Measurements from ENCODE around the gene RIN3. TPM values are rescaled to one million over a fixed set of nuclear protein-coding genes. Genes with fewer than 3 reads are reported as not detected.

Gene RIN3
- total and polyA plus RNA-seq, 2 of the 4 experiments (the other 2 are of a cell fraction), result 2.5 to 11.1 TPM

DNA sequence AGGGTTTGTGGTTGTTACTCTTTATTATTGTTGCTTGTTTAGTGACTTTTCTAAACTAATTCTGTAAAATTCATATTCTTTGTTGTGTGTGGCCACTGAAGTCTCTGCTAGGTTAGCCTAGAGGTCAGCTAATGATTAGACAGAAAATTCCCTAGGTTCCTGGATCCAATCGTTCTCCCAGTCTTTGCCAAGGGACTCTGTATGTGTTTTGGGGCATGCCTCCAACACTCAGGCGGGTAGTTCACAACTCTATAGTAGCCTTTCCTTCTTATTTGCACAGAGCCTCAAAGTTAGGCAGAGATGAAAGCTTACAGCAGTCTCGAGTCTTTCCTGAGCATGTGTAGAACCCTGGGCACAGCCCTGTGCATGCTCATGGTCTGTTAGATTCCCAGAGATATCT is 32.7 kb upstream of the RIN3 start:
- H4K91ac ChIP-seq (ENCODE audit: insufficient read depth, low read depth, low read length), result no peak overlapping the region
- H3K36me3 ChIP-seq (ENCODE audit: control insufficient read depth, insufficient read depth, low read length), result no peaks in the 10 kb centered on the region
- no peak overlapping the region for H3K9ac ChIP-seq (ENCODE audit: low read depth, low read length)
- H4K20me1 ChIP-seq (ENCODE audit: insufficient read depth, low read length), result no peaks in the 10 kb centered on the region
- POLR2A ChIA-PET (ENCODE audit: unreplicated experiment), result no interaction called here
- peaks cover 2% of the 10 kb centered on the region; the same call in 1 of the 2 replicates for H3K4me1 ChIP-seq (ENCODE audit: control insufficient read depth, insufficient read depth, low read length)
- H3K27ac ChIP-seq (ENCODE audit: insufficient read depth, low read length), result no peak overlapping the region
- TF ChIP-seq MXI1 (IDR thresholded peaks at IDR 0.05; ENCODE audit: borderline replicate concordance, low read depth, low read length), result no peak
- TF ChIP-seq MAZ (IDR thresholded peaks at IDR 0.05; ENCODE audit: borderline replicate concordance, low read depth, low read length), result no peak
- H3K4ac ChIP-seq (ENCODE audit: low read depth, low read length), result no peak overlapping the region
- H3K4me2 ChIP-seq (ENCODE audit: low read depth, low read length), result no peak overlapping the region
- H3K79me1 ChIP-seq (ENCODE audit: low read depth in 1 of 2, low read length in 2 of 2), result no peaks in the 10 kb centered on the region
- dilution Hi-C loops (cut with HindIII; ENCODE audit: low sequenced_read_pairs, unreplicated experiment) (no loop called here), intact Hi-C loops (cut with micrococcal nuclease) (no loop called here), in situ Hi-C loops (cut with MboI; ENCODE audit: low sequenced_read_pairs) (no loop called here)
- no peak overlapping the region for H2AK9ac ChIP-seq (replicated peaks; ENCODE audit: low read depth, low read length, poor library complexity)
- H3K23ac ChIP-seq (ENCODE audit: low read depth, low read length), result no peak overlapping the region
- no TSS peak for BruUV-seq (replicated peaks)
- no peak overlapping the region for H4K5ac ChIP-seq (ENCODE audit: low read depth, low read length)
- no peaks in the 10 kb centered on the region; the same call in 1 of the 2 replicates for H3K27me3 ChIP-seq (ENCODE audit: control insufficient read depth, insufficient read depth, low read length)
- no peak overlapping the region; the same call in 1 of the 2 replicates for H2BK20ac ChIP-seq (ENCODE audit: low read depth, low read length)
- no peak overlapping the region for H4K8ac ChIP-seq (ENCODE audit: low read depth in 2 of 2, low read length in 2 of 2)
- H3K56ac ChIP-seq (ENCODE audit: extremely low read depth, insufficient read depth, low read length), result no peak overlapping the region
- 50% methylated on average over 2 of the region's 3 CpGs; no CpG with 5 or more reads in 1 of the 2 experiments for WGBS, 2 experiments (ENCODE audit: extremely low coverage in 2 of 2, insufficient read length in 1 of 2)
- H2AK5ac ChIP-seq (ENCODE audit: low read depth, low read length), result no peak overlapping the region
- DNase-seq, result no peak
- H2BK5ac ChIP-seq (ENCODE audit: low read depth, low read length, poor library complexity, severe bottlenecking), result no peak overlapping the region
- peaks cover 7% of the 10 kb centered on the region; the same call in 1 of the 2 replicates for H3K9me1 ChIP-seq (ENCODE audit: insufficient read depth, low read length)
- H2BK15ac ChIP-seq (ENCODE audit: low read depth, low read length), result no peak overlapping the region
- H2BK120ac ChIP-seq (ENCODE audit: low read depth, low read length), result no peak overlapping the region
- H3K14ac ChIP-seq (replicated peaks; ENCODE audit: low read depth, low read length), result no peak overlapping the region
- no peak overlapping the region for H3K18ac ChIP-seq (ENCODE audit: low read depth, low read length)
- H2AFZ ChIP-seq (replicated peaks; ENCODE audit: low read length, poor library complexity), result no peak overlapping the region
- H3K9me3 ChIP-seq (ENCODE audit: control insufficient read depth, insufficient read depth, low read length), result no peaks in the 10 kb centered on the region
- ATAC-seq (ENCODE audit: low read depth), result no peak; the same call in 1 of the 2 replicates
- no peak overlapping the region for H3K4me3 ChIP-seq (ENCODE audit: insufficient read depth, low read depth, low read length)
- CTCF ChIA-PET, result interaction anchor here (1.0 kb wide), 1 partner anchor 68 kb away, joined by 3 read pairs; no protein-coding TSS in a partner anchor
